NCI-H2196 (cell line): Measurements from ENCODE around the gene COL5A3.
"Not testable (repeated sequence)": the region's sequence is repeated elsewhere in the genome, so short reads cannot be mapped to it uniquely, and the experiment has no call there.

Source experiments
- DNase-seq: peaks from one replicate; lab custom pipeline; 2025; ENCODE audit not compliant: unreplicated experiment; lab: John Stamatoyannopoulos, UW

Gene COL5A3

GRCh38 chr19:9939301-9939913 is 70.9 kb downstream of the COL5A3 start:
- DNase-seq, result no peak

- DNase-seq, result no peak
These were observed 73.3 kb downstream of the COL5A3 start for GRCh38 chr19:9937001-9937411.

- DNase-seq, result peak; percentile 54
These were observed 73.8 kb downstream of the COL5A3 start, which contains the start of gene OLFM2 for GRCh38 chr19:9936326-9937000. Gene OLFM2, minus strand, starts transcription at chr19:9936515. Its CDS starts 149 bp downstream, at chr19:9936366.

GRCh38 chr19:9935506-9936325 is 74.6 kb downstream of the COL5A3 start:
- DNase-seq, result no peak

GRCh38 chr19:9934132-9934950 is 76.0 kb downstream of the COL5A3 start:
- peak; percentile 87 for DNase-seq

GRCh38 chr19:9932835-9933234 is 77.5 kb downstream of the COL5A3 start:
- no peak for DNase-seq

GRCh38 chr19:9931629-9932028 is 78.7 kb downstream of the COL5A3 start:
- no peak for DNase-seq

- no peak for DNase-seq
These were observed 86.9 kb downstream of the COL5A3 start for GRCh38 chr19:9923440-9923839.

GRCh38 chr19:9922782-9923379 is 87.4 kb downstream of the COL5A3 start:
- not testable (repeated sequence) for DNase-seq

- peak; percentile 76 for DNase-seq
These were observed 93.0 kb downstream of the COL5A3 start for GRCh38 chr19:9917321-9917720.

GRCh38 chr19:9916719-9917118 is 93.6 kb downstream of the COL5A3 start:
- no peak for DNase-seq

GRCh38 chr19:9914315-9915207 is 95.7 kb downstream of the COL5A3 start:
- peak; percentile 88 for DNase-seq

GRCh38 chr19:9914001-9914314 is 96.3 kb downstream of the COL5A3 start:
- DNase-seq, result no peak

- peak; percentile 46 for DNase-seq
These were observed 96.9 kb downstream of the COL5A3 start for GRCh38 chr19:9913237-9914000.

- no peak for DNase-seq
These were observed 97.6 kb downstream of the COL5A3 start for GRCh38 chr19:9912551-9913236.

- DNase-seq, result no peak
These were observed 98.6 kb downstream of the COL5A3 start for GRCh38 chr19:9911524-9912185.

GRCh38 chr19:9910625-9911024 is 99.7 kb downstream of the COL5A3 start:
- no peak for DNase-seq
